Keratinocyte (primary cell): ENCODE measurements around the gene MOCS2.

Experiments
- CTCF ChIP-seq, 3 experiments: IDR thresholded peaks in 1 of 3; conservative IDR thresholded peaks in 1 of 3; optimal IDR thresholded peaks in 1 of 3; 2 replicates in 2 of 3; 3 replicates in 1 of 3; pipeline versions ENCODE3 to v1.5.1; 2011; ENCODE audit warnings: low read length in 3 of 3, mild to moderate bottlenecking in 3 of 3, moderate library complexity in 2 of 3, control low read depth in 1 of 3, inconsistent platforms in 1 of 3; ENCODE audit not compliant: insufficient read depth in 2 of 3; ENCODE audit errors: extremely low read depth in 1 of 3
- EZH2 ChIP-seq: IDR thresholded peaks from one replicate; pipeline ENCODE4 v1.6.1; 2012; ENCODE audit warnings: inconsistent platforms, mild to moderate bottlenecking, low read length, moderate library complexity

GRCh38 chr5:53066088-53066487 lies 43.5 kb downstream of the MOCS2 start:
- TF ChIP-seq CTCF (optimal IDR thresholded peaks at IDR 0.05 in 1 of 3, IDR thresholded peaks at IDR 0.05 in 1 of 3, conservative IDR thresholded peaks at IDR 0.05 in 1 of 3; ENCODE audit: extremely low read depth in 1 of 3, insufficient read depth in 2 of 3, low read length in 3 of 3) (no peak), EZH2 (no peak)
